Activated CD4-positive, alpha-beta T cell treated with anti-CD3 and anti-CD28 coated beads for 24 hours (primary cell): ENCODE measurements around the gene NCOA7.

Experiments
- DNase-seq, 2 donors: peaks; one replicate each; pipeline ENCODE4 v3.0.0-alpha.2; 2020; ENCODE audit warnings: low read depth in 2 of 2

Gene NCOA7

GRCh38 chr6:125790358-125791150 is at the start of gene NCOA7:
NCOA7 (plus strand) TSS chr6:125790960; CDS start chr6:125815355, 24,395 bp downstream.
- DNase-seq, result peak; percentile 64 to 68

GRCh38 chr6:125741336-125741735 is 49.4 kb upstream of the NCOA7 start:
- no peak for DNase-seq

- DNase-seq, result no peak
These were observed 48.7 kb upstream of the NCOA7 start for GRCh38 chr6:125742024-125742423.

GRCh38 chr6:125742464-125743120 is 48.2 kb upstream of the NCOA7 start:
- no peak for DNase-seq

- DNase-seq, result no peak
These were observed 47.2 kb upstream of the NCOA7 start for GRCh38 chr6:125743604-125744003.

GRCh38 chr6:125745281-125746018 is 45.3 kb upstream of the NCOA7 start:
- DNase-seq, result no peak

- DNase-seq, result no peak
These were observed 44.7 kb upstream of the NCOA7 start for GRCh38 chr6:125746019-125746414.

- DNase-seq, result peak in 1 of 2 donors; percentile 54
These were observed 43.8 kb upstream of the NCOA7 start for GRCh38 chr6:125746731-125747588.

- DNase-seq, result no peak
These were observed 43.0 kb upstream of the NCOA7 start for GRCh38 chr6:125747589-125748405.

GRCh38 chr6:125748406-125749172 is 42.2 kb upstream of the NCOA7 start:
- no peak for DNase-seq

GRCh38 chr6:125749173-125749864 is 41.4 kb upstream of the NCOA7 start, which contains the start of gene HEY2:
HEY2 (plus strand) TSS chr6:125749632; CDS start chr6:125749777, 145 bp downstream.
- DNase-seq, result peak; percentile 72 to 74

- no peak for DNase-seq
These were observed 40.7 kb upstream of the NCOA7 start for GRCh38 chr6:125749865-125750691.

GRCh38 chr6:125750692-125751333 is 39.9 kb upstream of the NCOA7 start:
- DNase-seq, result no peak

- DNase-seq, result no peak
These were observed 39.3 kb upstream of the NCOA7 start for GRCh38 chr6:125751334-125751916.

- DNase-seq, result no peak
These were observed 38.0 kb upstream of the NCOA7 start for GRCh38 chr6:125752773-125753172.

- DNase-seq, result no peak
These were observed 37.4 kb upstream of the NCOA7 start for GRCh38 chr6:125753218-125753936.

- DNase-seq, result no peak
These were observed 36.9 kb upstream of the NCOA7 start for GRCh38 chr6:125753937-125754259.
